CD1c-positive myeloid dendritic cell (primary cell): ENCODE data around the gene CNOT2.
"Not testable (repeated sequence)": the region's sequence is repeated elsewhere in the genome, so short reads cannot be mapped to it uniquely, and the experiment has no call there.

Source experiments
- DNase-seq: peaks from one replicate; pipeline ENCODE4 v3.0.0-alpha.2; 2016; ENCODE audit errors: extremely low spot score

Gene CNOT2

GRCh38 chr12:70365398-70365647 is 122.1 kb downstream of the CNOT2 start:
- no peak for DNase-seq

- DNase-seq = peak; percentile 68
These were observed 122.7 kb downstream of the CNOT2 start, which contains the start of gene KCNMB4 for GRCh38 chr12:70365648-70366518. KCNMB4 (plus strand) TSS chr12:70366290; CDS start chr12:70366735, 445 bp downstream.

- DNase-seq = peak; percentile 45
These were observed 123.5 kb downstream of the CNOT2 start for GRCh38 chr12:70366581-70367257.

GRCh38 chr12:70367258-70368141 is 124.3 kb downstream of the CNOT2 start:
- DNase-seq = peak; percentile 12

- no peak for DNase-seq
These were observed 129.6 kb downstream of the CNOT2 start for GRCh38 chr12:70372881-70373280.

- DNase-seq = no peak
These were observed 136.6 kb downstream of the CNOT2 start for GRCh38 chr12:70379846-70380245.

GRCh38 chr12:70383484-70383883 is 140.3 kb downstream of the CNOT2 start:
- no peak for DNase-seq

GRCh38 chr12:70383886-70384285 is 140.7 kb downstream of the CNOT2 start:
- no peak for DNase-seq

GRCh38 chr12:70386771-70387170 is 143.5 kb downstream of the CNOT2 start:
- no peak for DNase-seq

- no peak for DNase-seq
These were observed 146.4 kb downstream of the CNOT2 start for GRCh38 chr12:70389678-70390077.

GRCh38 chr12:70392631-70393030 is 149.4 kb downstream of the CNOT2 start:
- not testable (repeated sequence) for DNase-seq

- no peak for DNase-seq
These were observed 150.7 kb downstream of the CNOT2 start for GRCh38 chr12:70393787-70394499.

- DNase-seq = no peak
These were observed 154.8 kb downstream of the CNOT2 start for GRCh38 chr12:70398002-70398401.

- DNase-seq = no peak
These were observed 155.6 kb downstream of the CNOT2 start for GRCh38 chr12:70398862-70399261.

GRCh38 chr12:70399311-70399710 is 156.1 kb downstream of the CNOT2 start:
- no peak for DNase-seq

GRCh38 chr12:70400124-70400523 is 156.9 kb downstream of the CNOT2 start:
- no peak for DNase-seq

GRCh38 chr12:70402597-70402996 is 159.4 kb downstream of the CNOT2 start:
- DNase-seq = no peak

- no peak for DNase-seq
These were observed 160.6 kb downstream of the CNOT2 start for GRCh38 chr12:70403826-70404225.
